H1 (cell line): ENCODE results near the gene FARS2. TPM values are rescaled to one million over a fixed set of nuclear protein-coding genes. Genes with fewer than 3 reads are reported as not detected.

ENCODE experiments used
- CTCF ChIA-PET: fragments of 300-600 bp; sonication (Branson Sonifier 250); formaldehyde crosslinking; loops from one replicate; lab custom pipeline; 2021; ENCODE audit not compliant: partially characterized antibody; lab: Charles Lee
- POLR2A ChIA-PET: fragments of 300-600 bp; sonication (Branson Sonifier 250); formaldehyde crosslinking; loops from one replicate; lab custom pipeline; 2021; ENCODE audit warnings: inconsistent platforms; ENCODE audit not compliant: partially characterized antibody; lab: Charles Lee
- DNase-seq, 2 experiments: peaks; one replicate each; pipeline versions ENCODE4 v3.0.0 to v3.0.0-alpha.2; 2010 to 2022; ENCODE audit warnings: low spot score in 2 of 2, low read depth in 1 of 2, mixed read lengths in 1 of 2
- FAIRE-seq: peaks from 2 replicates; lab custom pipeline; 2011; peaks lifted over from hg19 to GRCh38; lab: Jason Lieb, UNC
- H2AFZ ChIP-seq: 2 replicates; pipeline ENCODE4 v1.8.1; 2012; ENCODE audit warnings: low read length, inconsistent platforms
- H2AK5ac ChIP-seq: 2 replicates; pipeline ENCODE4 v1.6.1; 2013; ENCODE audit warnings: low read depth, low read length
- H2BK120ac ChIP-seq: replicated peaks from 2 replicates; pipeline ENCODE3; 2013; ENCODE audit warnings: low read depth, low read length, inconsistent platforms
- H2BK12ac ChIP-seq: 2 replicates; pipeline ENCODE4 v1.6.1; 2013; ENCODE audit warnings: low read depth, low read length
- H2BK15ac ChIP-seq: 2 replicates; pipeline ENCODE4 v1.6.1; 2013; ENCODE audit warnings: low read length
- H2BK20ac ChIP-seq: 2 replicates; pipeline ENCODE4 v1.6.1; 2013; ENCODE audit warnings: low read length
- H2BK5ac ChIP-seq: 2 replicates; pipeline ENCODE4 v1.6.1; 2013; ENCODE audit warnings: low read depth, low read length
- H3K14ac ChIP-seq: 2 replicates; pipeline ENCODE4 v1.6.1; 2013; ENCODE audit warnings: inconsistent platforms; ENCODE audit not compliant: insufficient read length
- H3K18ac ChIP-seq: 2 replicates; pipeline ENCODE4 v1.6.1; 2013; ENCODE audit warnings: low read length; ENCODE audit errors: extremely low read depth
- H3K23ac ChIP-seq: 2 replicates; pipeline ENCODE4 v1.6.1; 2013; ENCODE audit warnings: inconsistent platforms; ENCODE audit not compliant: insufficient read length
- H3K23me2 ChIP-seq: 2 replicates; pipeline ENCODE4 v1.6.1; 2013; ENCODE audit warnings: low read depth, low read length
- H3K27ac ChIP-seq: 2 replicates; pipeline ENCODE4 v1.6.1; 2011; ENCODE audit warnings: low read depth, low read length, inconsistent platforms
- H3K27me3 ChIP-seq, 4 experiments: replicated peaks in 1 of 4; 1 replicate in 1 of 4; 2 replicates in 3 of 4; pipeline versions ENCODE4 v1.6.1 to v1.8.1; 2011 to 2013; ENCODE audit warnings: low read length in 3 of 4, mild to moderate bottlenecking in 3 of 4, inconsistent platforms in 2 of 4, mixed read lengths in 2 of 4, moderate library complexity in 1 of 4; ENCODE audit not compliant: control insufficient read depth in 3 of 4, insufficient read depth in 3 of 4; ENCODE audit errors: extremely low read depth in 1 of 4
- H3K36me3 ChIP-seq, 4 experiments: 2 replicates each; pipeline versions ENCODE4 v1.6.1 to v1.8.1; 2011 to 2013; ENCODE audit warnings: mild to moderate bottlenecking in 4 of 4, low read length in 3 of 4, moderate library complexity in 2 of 4, control low read depth in 1 of 4, inconsistent platforms in 1 of 4; ENCODE audit not compliant: insufficient read depth in 4 of 4, control insufficient read depth in 2 of 4
- H3K4ac ChIP-seq: replicated peaks from 2 replicates; pipeline ENCODE3; 2013; ENCODE audit warnings: low read length, low read depth, mixed read lengths, inconsistent platforms; ENCODE audit not compliant: insufficient read length
- H3K4me1 ChIP-seq, 4 experiments: replicated peaks in 1 of 4; 1 replicate in 1 of 4; 2 replicates in 3 of 4; pipeline versions ENCODE4 v1.6.1 to v1.8.1; 2011 to 2013; ENCODE audit warnings: low read length in 3 of 4, inconsistent platforms in 2 of 4, mixed read lengths in 1 of 4; ENCODE audit not compliant: insufficient read depth in 4 of 4, control insufficient read depth in 3 of 4
- H3K4me2 ChIP-seq, 2 experiments: 2 replicates each; pipeline versions ENCODE4 v1.6.1 to v1.8.1; 2011 to 2013; ENCODE audit warnings: low read depth in 2 of 2, low read length in 2 of 2, control low read depth in 1 of 2, inconsistent platforms in 1 of 2, mild to moderate bottlenecking in 1 of 2; ENCODE audit not compliant: insufficient read depth in 1 of 2
- H3K4me3 ChIP-seq, 4 experiments: fragments of 200-600, 300-600 bp in 1 of 4; sonication (generic), shearing (Covaris generic), sonication (Bioruptor Twin) in 1 of 4; 2 replicates each; pipeline versions ENCODE4 v1.5.1 to v1.8.1; 2011 to 2016; ENCODE audit warnings: low read length in 4 of 4, low read depth in 3 of 4, control low read depth in 2 of 4, inconsistent platforms in 2 of 4, mild to moderate bottlenecking in 2 of 4, mixed read lengths in 1 of 4, moderate library complexity in 1 of 4; ENCODE audit not compliant: insufficient read depth in 2 of 4; ENCODE audit errors: extremely low read depth in 1 of 4
- H3K56ac ChIP-seq: replicated peaks from 2 replicates; pipeline ENCODE3; 2013; ENCODE audit warnings: low read depth, mild to moderate bottlenecking, mixed read lengths, low read length, inconsistent platforms; ENCODE audit not compliant: insufficient read length
- H3K79me1 ChIP-seq: 2 replicates; pipeline ENCODE4 v1.6.1; 2013; ENCODE audit warnings: low read depth, low read length, control low read depth
- H3K79me2 ChIP-seq, 2 experiments: 2 replicates each; pipeline versions ENCODE4 v1.6.1 to v1.8.1; 2012 to 2013; ENCODE audit warnings: low read length in 2 of 2, mild to moderate bottlenecking in 2 of 2, inconsistent platforms in 1 of 2; ENCODE audit not compliant: insufficient read depth in 2 of 2, control insufficient read depth in 1 of 2
- H3K9ac ChIP-seq, 4 experiments: replicated peaks in 1 of 4; 1 replicate in 1 of 4; 2 replicates in 3 of 4; pipeline versions ENCODE4 v1.6.1 to v1.8.1; 2011 to 2013; ENCODE audit warnings: low read depth in 3 of 4, low read length in 3 of 4, control low read depth in 2 of 4, mild to moderate bottlenecking in 2 of 4, moderate library complexity in 2 of 4, inconsistent platforms in 1 of 4; ENCODE audit errors: extremely low read depth in 1 of 4
- H3K9me3 ChIP-seq, 2 experiments: 2 replicates each; pipeline versions ENCODE4 v1.6.1 to v1.8.1; 2012 to 2013; ENCODE audit warnings: mild to moderate bottlenecking in 2 of 2, moderate library complexity in 2 of 2, control low read depth in 1 of 2, inconsistent platforms in 1 of 2, low read depth in 1 of 2, low read length in 1 of 2, mixed read lengths in 1 of 2; ENCODE audit not compliant: insufficient read depth in 2 of 2
- H4K20me1 ChIP-seq, 2 experiments: replicated peaks in 1 of 2; 2 replicates each; pipeline versions ENCODE3 to v1.8.1; 2011 to 2013; ENCODE audit warnings: inconsistent platforms in 2 of 2, low read length in 2 of 2, mild to moderate bottlenecking in 1 of 2; ENCODE audit not compliant: insufficient read depth in 2 of 2, control insufficient read depth in 1 of 2
- H4K5ac ChIP-seq: 2 replicates; pipeline ENCODE4 v1.6.1; 2013; ENCODE audit warnings: low read length, low read depth, mixed read lengths, inconsistent platforms; ENCODE audit not compliant: insufficient read length
- H4K8ac ChIP-seq: 2 replicates; pipeline ENCODE4 v1.8.0; 2013; ENCODE audit warnings: mild to moderate bottlenecking, moderate library complexity, low read length, inconsistent platforms; ENCODE audit not compliant: insufficient read depth; ENCODE audit errors: extremely low read depth
- H4K91ac ChIP-seq: replicated peaks from 2 replicates; pipeline ENCODE3; 2013; ENCODE audit warnings: low read length, mixed read lengths, inconsistent platforms; ENCODE audit not compliant: insufficient read length
- CBX8 ChIP-seq: fragments of 300-800, 300-1000 bp; sonication (generic); IDR thresholded peaks from 2 replicates; pipeline ENCODE4 v1.7.1; 2016; ENCODE audit warnings: low read depth, low read length, borderline replicate concordance
- CEBPB ChIP-seq: IDR thresholded peaks from 2 replicates; pipeline ENCODE4 v1.6.1; 2012; ENCODE audit warnings: low read depth, low read length
- CHD1 ChIP-seq: IDR thresholded peaks from 2 replicates; pipeline ENCODE4 v1.6.1; 2012; ENCODE audit warnings: low read depth, low read length, improper control_type of control experiment
- EGR1 ChIP-seq: IDR thresholded peaks from 2 replicates; pipeline ENCODE4 v1.6.1; 2011; ENCODE audit warnings: low read depth, low read length, borderline replicate concordance
- HDAC6 ChIP-seq: IDR thresholded peaks from one replicate; pipeline ENCODE4 v1.7.1; 2012; ENCODE audit warnings: low read depth, mild to moderate bottlenecking, inconsistent platforms, low read length, moderate library complexity
- JUND ChIP-seq: IDR thresholded peaks from 2 replicates; pipeline ENCODE4 v1.6.1; 2011; ENCODE audit warnings: mild to moderate bottlenecking, improper control_type of control experiment, low read length
- SAP30 ChIP-seq: fragments of 300-600 bp; sonication (generic); IDR thresholded peaks from 2 replicates; pipeline ENCODE4 v1.7.1; 2012; ENCODE audit warnings: low read length, moderate library complexity, mild to moderate bottlenecking, inconsistent platforms; ENCODE audit not compliant: insufficient read depth, insufficient replicate concordance
- SIRT6 ChIP-seq: IDR thresholded peaks from one replicate; pipeline ENCODE4 v1.7.1; 2012; ENCODE audit warnings: low read length, inconsistent platforms
- SP1 ChIP-seq: IDR thresholded peaks from 2 replicates; pipeline ENCODE4 v1.6.1; 2011; ENCODE audit warnings: low read depth, low read length
- SP2 ChIP-seq: IDR thresholded peaks from 2 replicates; pipeline ENCODE4 v1.6.1; 2012; ENCODE audit warnings: mild to moderate bottlenecking, low read length, inconsistent platforms
- SP4 ChIP-seq: IDR thresholded peaks from 2 replicates; pipeline ENCODE4 v1.6.1; 2012; ENCODE audit warnings: low read length, inconsistent platforms
- TAF7 ChIP-seq: optimal IDR thresholded peaks from 2 replicates; pipeline ENCODE3; 2011; ENCODE audit warnings: low read depth, mild to moderate bottlenecking, inconsistent platforms, low read length, moderate library complexity, borderline replicate concordance
- TCF12 ChIP-seq: IDR thresholded peaks from 2 replicates; pipeline ENCODE4 v1.6.1; 2011; ENCODE audit warnings: low read depth, mild to moderate bottlenecking, low read length
- YY1 ChIP-seq: IDR thresholded peaks from 2 replicates; pipeline ENCODE4 v1.6.1; 2011; ENCODE audit warnings: low read depth, mild to moderate bottlenecking, low read length
- WGBS, 2 experiments: shearing (Covaris generic) in 1 of 2; methylation state at CpG; one replicate each; pipeline versions ENCODE4 v1.1.6 to v1.1.7; 2013 to 2015; ENCODE audit warnings: low lambda C conversion rate in 2 of 2, mixed read lengths in 2 of 2, inconsistent platforms in 1 of 2, low coverage in 1 of 2, missing lambda C conversion rate in 1 of 2; ENCODE audit not compliant: insufficient replicate concordance in 2 of 2, insufficient coverage in 1 of 2, insufficient read length in 1 of 2; ENCODE audit errors: extremely low coverage in 1 of 2, missing lambda C conversion rate in 1 of 2; 5-methylcytosine and 5-hydroxymethylcytosine counted together
- polyA plus RNA-seq, 7 experiments: library from polyadenylated mRNA; depleted of rRNA in 3 of 7; stranded (reverse) in 5 of 7; unstranded in 2 of 7; fragments of >200 nt in 5 of 7; fragments of 200-250 nt in 2 of 7; gene quantifications; 1 replicate in 5 of 7; 2 replicates in 1 of 7; 4 replicates in 1 of 7; pipeline versions ENCODE4 v1.2.1 to v1.2.3, GENCODE V29; 2011 to 2013; ENCODE audit warnings: missing spikeins in 2 of 7, mixed read lengths in 2 of 7
- total RNA-seq: library from RNA; stranded (reverse); fragmentation: NEBNext Ultra II Directional; extraction: Animal tissue kit (Norgen Biotek cat#: 25700); gene quantifications from 2 replicates; pipeline ENCODE4 v1.2.1, GENCODE V29; 2021
- TF ChIP-seq, protein P1 (sequence below): IDR thresholded peaks from 2 replicates; pipeline ENCODE4 v1.6.1; 2012; ENCODE audit warnings: inconsistent platforms

FARS2 gene
- total and polyA plus RNA-seq, 2 of the 8 experiments (the other 6 are each of a cell fraction or from before 2014, with no cell fraction given) = 11.7 to 14.4 TPM

DNA sequence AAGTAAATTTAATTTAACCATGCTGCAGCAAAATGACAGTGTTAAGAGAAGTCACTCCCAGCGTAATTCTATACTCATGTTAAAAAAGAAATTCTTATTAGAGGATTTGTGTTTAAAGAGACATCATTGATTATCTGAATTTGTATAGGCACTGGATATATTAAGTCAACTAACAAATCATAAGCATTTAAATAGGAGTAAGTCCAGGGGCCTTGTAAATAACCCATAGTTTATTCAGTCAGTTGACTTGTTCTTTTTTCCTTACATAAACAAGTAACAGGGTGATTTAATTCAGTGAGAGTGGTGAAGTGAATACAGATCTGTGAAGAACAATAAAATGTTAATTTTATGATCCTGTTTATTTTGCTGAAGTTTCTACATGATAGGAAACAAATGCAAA is 23.0 kb upstream of the FARS2 start:
- no peak overlapping the region for H2AK5ac ChIP-seq
- no peak for DNase-seq
- no peak overlapping the region for H2BK15ac ChIP-seq
- H2BK20ac ChIP-seq = no peak overlapping the region
- WGBS, 2 experiments = 76% methylated on average over 1 of the region's 1 CpG; no CpG with 5 or more reads in 1 of the 2 experiments
- H3K27ac ChIP-seq = no peak overlapping the region
- H3K4me2 ChIP-seq = no peak overlapping the region
- no peak overlapping the region for H4K8ac ChIP-seq
- no peak overlapping the region for H4K91ac ChIP-seq
- no peak overlapping the region for H4K5ac ChIP-seq
- no peaks in the 10 kb centered on the region; a peak in 2 of 8 replicates for H3K36me3 ChIP-seq
- POLR2A ChIA-PET = no interaction called here
- FAIRE-seq = no peak
- H3K79me1 ChIP-seq = peaks cover 5% of the 10 kb centered on the region; the same call in 1 of the 2 replicates
- H3K27me3 ChIP-seq = no peaks in the 10 kb centered on the region
- H3K18ac ChIP-seq = no peak overlapping the region
- no peak overlapping the region for H3K14ac ChIP-seq
- no peak overlapping the region for H3K4ac ChIP-seq
- no peak overlapping the region for H3K9ac ChIP-seq
- no peak overlapping the region for H3K4me3 ChIP-seq
- no peak overlapping the region for H2BK12ac ChIP-seq
- H3K9me3 ChIP-seq = no peaks in the 10 kb centered on the region
- no peak overlapping the region for H2AFZ ChIP-seq
- no peak overlapping the region for H3K23ac ChIP-seq
- H2BK120ac ChIP-seq = no peak overlapping the region
- CTCF ChIA-PET = no interaction called here
- TF ChIP-seq TCF12 = no peak
- no peak for TF ChIP-seq CEBPB
- no peak for TF ChIP-seq SP1
- TF ChIP-seq HDAC6 = no peak
- no peak for TF ChIP-seq SP4
- TF ChIP-seq CHD1 = no peak
- TF ChIP-seq YY1 = no peak
- TF ChIP-seq, protein P1, sequence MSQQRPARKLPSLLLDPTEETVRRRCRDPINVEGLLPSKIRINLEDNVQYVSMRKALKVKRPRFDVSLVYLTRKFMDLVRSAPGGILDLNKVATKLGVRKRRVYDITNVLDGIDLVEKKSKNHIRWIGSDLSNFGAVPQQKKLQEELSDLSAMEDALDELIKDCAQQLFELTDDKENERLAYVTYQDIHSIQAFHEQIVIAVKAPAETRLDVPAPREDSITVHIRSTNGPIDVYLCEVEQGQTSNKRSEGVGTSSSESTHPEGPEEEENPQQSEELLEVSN = no peak
- no peak for TF ChIP-seq JUND
- no peak for TF ChIP-seq SP2
- no peak for TF ChIP-seq SIRT6
- TF ChIP-seq SAP30 = no peak
- no peak for TF ChIP-seq EGR1
- TF ChIP-seq TAF7 = no peak
- no peak for TF ChIP-seq CBX8
- no peaks in the 10 kb centered on the region for H3K23me2 ChIP-seq
- peaks cover 8 to 9% of the 10 kb centered on the region in 2 experiments for H4K20me1 ChIP-seq
- peaks cover 0 to 3% (median 0%) of the 10 kb centered on the region in 4 experiments; a peak in 2 of 7 replicates for H3K4me1 ChIP-seq
- peaks cover 0 to 12% of the 10 kb centered on the region in 2 experiments; a peak in 2 of 4 replicates for H3K79me2 ChIP-seq
- H2BK5ac ChIP-seq = no peak overlapping the region
- no peak overlapping the region for H3K56ac ChIP-seq
